Subcutaneous adipose tissue (tissue), 4 donors: ENCODE results near the gene MAMLD1. TPM values are rescaled to one million over a fixed set of nuclear protein-coding genes. Genes with fewer than 3 reads are reported as not detected.

Experiments
- total RNA-seq, 4 donors: library from RNA; depleted of rRNA; stranded (reverse); fragments of >200 nt; gene quantifications; one replicate each; pipeline ENCODE4 v1.1.0, GENCODE V29; 2016
- TF ChIP-seq, protein P1 (sequence below): fragments of 450-650 bp; IDR thresholded peaks from one replicate; pipeline ENCODE4 v1.5.1; 2016; ENCODE audit warnings: low read depth, mild to moderate bottlenecking, control low read depth, antibody characterized with exemption, moderate library complexity

The MAMLD1 gene
- total RNA-seq, 4 donors from 2014 or later, result 5.5 to 11.7 (median 8.5) TPM

DNA sequence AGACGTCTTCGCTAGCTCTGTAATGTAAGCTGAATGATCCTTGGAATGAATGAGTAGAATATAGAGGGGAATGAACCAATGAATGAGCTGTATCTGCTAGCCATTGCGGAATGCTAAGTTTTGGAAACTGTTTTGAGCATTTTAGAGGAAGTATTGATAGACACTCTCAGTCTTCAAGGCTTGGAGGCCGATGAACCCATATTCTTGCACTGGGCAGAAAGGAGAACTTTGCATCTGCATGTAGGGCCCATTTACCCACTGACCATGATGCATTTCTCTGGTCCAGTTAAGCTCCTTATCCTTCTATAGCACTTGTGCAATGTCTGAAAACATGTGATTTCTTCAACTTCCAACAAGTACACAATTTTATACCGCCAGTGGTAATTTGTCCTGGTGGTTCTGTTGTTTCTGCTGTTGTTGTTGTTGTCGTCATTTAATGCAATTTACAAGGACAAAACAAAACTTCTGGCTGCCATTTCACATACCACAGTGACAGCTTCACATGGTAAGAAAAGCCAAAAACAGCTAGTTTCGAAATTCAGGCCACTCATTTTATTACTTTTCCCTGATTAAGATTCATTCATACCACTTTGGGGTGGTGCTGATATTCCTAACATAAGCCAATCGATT lies 120.4 kb downstream of the MAMLD1 start:
- TF ChIP-seq, protein P1, sequence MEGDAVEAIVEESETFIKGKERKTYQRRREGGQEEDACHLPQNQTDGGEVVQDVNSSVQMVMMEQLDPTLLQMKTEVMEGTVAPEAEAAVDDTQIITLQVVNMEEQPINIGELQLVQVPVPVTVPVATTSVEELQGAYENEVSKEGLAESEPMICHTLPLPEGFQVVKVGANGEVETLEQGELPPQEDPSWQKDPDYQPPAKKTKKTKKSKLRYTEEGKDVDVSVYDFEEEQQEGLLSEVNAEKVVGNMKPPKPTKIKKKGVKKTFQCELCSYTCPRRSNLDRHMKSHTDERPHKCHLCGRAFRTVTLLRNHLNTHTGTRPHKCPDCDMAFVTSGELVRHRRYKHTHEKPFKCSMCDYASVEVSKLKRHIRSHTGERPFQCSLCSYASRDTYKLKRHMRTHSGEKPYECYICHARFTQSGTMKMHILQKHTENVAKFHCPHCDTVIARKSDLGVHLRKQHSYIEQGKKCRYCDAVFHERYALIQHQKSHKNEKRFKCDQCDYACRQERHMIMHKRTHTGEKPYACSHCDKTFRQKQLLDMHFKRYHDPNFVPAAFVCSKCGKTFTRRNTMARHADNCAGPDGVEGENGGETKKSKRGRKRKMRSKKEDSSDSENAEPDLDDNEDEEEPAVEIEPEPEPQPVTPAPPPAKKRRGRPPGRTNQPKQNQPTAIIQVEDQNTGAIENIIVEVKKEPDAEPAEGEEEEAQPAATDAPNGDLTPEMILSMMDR, result no peak

DNA sequence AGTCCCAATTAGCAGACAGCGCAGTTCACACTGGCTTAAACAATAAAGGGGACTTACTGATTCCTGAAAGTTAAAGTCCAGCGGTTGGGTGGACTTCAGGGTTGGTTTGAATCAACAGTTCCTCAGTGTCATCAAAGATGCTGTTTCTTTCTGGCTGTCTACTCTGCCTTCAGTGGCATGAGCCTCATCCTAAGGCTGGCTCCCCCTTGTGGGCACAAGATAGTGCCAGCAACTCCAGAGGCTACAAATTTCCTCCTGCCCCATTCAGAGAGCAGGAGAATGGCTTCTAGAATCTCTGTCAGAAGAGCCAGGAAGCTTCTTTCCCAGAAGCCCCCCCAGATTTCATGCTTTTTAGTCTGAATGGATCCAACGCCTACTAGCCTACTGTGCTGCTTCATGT lies 122.9 kb downstream of the MAMLD1 start:
- TF ChIP-seq, protein P1, result no peak

DNA sequence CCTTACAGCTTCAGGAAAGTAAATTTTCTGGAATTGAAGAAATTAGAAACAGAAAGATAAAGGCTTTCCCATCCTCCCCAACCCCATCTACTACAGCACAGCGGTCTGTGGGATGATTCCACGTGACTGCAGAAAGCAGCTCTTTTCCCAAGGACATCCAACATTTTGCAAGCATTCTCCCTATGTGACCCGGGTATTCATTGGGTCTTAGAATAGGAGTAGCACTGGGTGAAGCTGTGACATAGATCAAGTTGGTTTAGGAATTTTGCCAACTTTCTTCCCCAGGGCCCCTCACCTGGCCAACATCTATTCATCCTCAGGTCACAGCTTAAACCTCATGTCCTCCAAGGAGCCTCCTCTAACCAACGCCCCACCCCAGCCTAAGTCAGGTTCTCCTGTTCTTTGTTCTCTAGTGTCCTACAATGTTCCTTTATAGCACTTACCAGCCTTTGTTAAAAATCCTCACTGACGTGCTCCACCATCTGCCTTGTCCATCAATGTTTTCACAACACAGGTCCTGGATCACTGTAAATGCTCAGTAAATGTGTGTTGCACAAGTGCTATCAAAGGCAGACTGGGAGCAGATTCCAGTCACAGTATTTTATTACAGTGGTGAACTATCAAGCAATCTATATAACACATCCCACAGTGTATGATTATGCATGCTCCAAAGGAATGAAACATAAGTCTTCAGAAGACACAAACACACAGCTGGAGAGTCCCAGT lies 124.4 kb downstream of the MAMLD1 start:
- TF ChIP-seq, protein P1, result no peak

DNA sequence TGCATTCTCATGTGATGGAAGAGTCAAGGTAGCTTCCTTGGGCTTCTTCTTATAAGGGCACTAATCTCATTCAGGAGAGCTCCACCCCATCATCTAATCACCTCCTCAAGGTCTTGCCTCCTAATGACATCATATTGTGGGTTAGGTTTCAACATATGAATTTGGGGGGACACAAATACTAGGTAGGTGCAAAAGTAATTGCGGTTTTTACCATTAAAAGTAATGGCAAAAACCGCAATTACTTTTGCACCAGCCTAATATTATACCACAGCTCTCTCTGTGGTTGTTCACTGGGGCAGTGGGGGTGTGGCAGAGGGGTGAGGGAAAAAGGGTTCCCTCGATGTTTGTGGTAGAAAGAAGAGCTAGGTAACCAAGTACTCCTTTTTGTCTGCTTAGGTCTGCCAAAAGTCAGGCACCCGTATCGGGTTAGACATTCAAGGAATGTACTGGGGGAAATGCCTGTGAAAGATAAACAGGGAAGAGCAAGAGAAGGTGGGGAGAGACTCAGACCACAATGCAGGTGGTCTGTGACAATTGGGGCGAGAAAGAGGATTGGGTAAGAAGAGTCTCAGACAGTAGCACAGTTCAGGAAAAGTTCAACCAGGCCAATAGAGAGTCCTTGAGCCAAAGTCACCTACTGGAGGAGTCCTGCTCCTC lies 126.4 kb downstream of the MAMLD1 start:
- TF ChIP-seq, protein P1, result no peak

DNA sequence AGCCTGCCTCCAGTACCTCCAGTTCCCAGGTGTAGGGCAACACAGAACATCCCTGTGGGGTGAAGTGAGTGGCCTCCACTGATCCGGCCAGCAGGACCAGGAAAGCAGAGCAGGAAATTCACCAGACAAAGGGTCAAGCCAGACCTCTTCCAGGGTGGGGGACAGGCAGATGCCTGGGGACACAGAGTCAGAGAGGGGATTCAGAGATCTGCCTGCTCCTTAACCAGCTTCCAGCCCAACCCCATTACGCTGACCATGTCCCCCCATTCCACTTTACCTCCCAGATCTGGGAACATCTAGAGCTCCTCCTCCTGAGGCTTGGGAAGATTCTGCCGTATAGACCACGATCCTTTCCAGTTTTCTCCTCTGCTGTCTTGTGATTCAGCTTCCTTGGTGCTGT lies 132.4 kb downstream of the MAMLD1 start:
- TF ChIP-seq, protein P1, result no peak

DNA sequence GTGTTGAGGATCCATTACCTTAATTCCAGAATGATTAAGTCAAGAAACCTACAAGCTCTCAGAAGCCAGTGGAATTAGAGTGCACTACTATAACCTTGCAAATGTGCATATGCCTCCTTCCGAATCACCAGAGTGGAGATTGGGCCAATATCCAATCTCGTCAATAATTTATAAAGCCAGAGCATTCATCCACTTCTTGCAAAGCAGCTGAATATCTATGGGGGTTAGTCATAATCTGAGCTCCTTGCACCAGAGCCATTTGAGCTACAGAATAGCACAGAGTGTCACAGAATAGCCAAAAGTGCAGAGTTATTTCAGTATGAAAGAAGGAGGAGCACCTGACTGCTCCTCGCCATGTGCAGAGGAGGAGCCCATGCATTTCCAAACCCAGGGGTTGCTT lies 136.1 kb downstream of the MAMLD1 start:
- TF ChIP-seq, protein P1, result no peak

DNA sequence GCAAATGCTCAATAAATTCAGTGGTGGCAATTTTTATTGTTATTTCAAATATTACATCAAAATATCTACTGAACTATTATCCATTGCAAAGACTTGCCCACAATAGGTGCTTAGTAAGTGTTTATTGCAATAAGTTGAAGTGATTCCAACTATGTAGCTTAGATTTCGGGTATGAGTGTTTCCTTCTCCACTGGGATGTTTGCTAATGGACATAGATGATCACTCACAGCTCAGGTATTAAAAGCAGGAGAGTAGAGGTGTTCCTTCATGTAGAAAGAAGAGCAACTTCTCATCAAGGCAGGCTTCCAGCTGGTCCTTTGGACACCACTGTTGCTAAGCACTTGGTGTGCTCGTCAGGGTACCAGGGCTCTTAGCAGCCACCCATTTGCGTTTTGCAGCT lies 139.0 kb downstream of the MAMLD1 start:
- TF ChIP-seq, protein P1, result no peak
